ENCODE data around the gene UQCRC2.

GRCh38 chr16:22018559-22018958, 65.4 kb downstream of the UQCRC2 start:
- TF ChIP-seq CTCF (IDR thresholded peaks at IDR 0.05) (no peak), POLR2A (IDR thresholded peaks at IDR 0.05) (no peak), EP300 (IDR thresholded peaks at IDR 0.05) (no peak), POLR2AphosphoS5 (IDR thresholded peaks at IDR 0.05) (no peak)
